Measurements from ENCODE around the gene METTL17.

Gene METTL17

GRCh38 chr14:21041676-21042433, 52.1 kb downstream of the METTL17 start, which contains the start of gene RNASE7:
Gene RNASE7, plus strand, starts transcription at chr14:21042362. Its CDS starts 631 bp downstream, at chr14:21042993.
- FAIRE-seq (no peak), DNase-seq (ENCODE audit: low spot score) (peak; percentile 57)

GRCh38 chr14:21042918-21043317, 53.1 kb downstream of the METTL17 start:
- DNase-seq (ENCODE audit: low spot score) (no peak), FAIRE-seq (no peak)

GRCh38 chr14:21043387-21043973, 53.7 kb downstream of the METTL17 start:
- DNase-seq (ENCODE audit: low spot score) (no peak), FAIRE-seq (no peak)

- DNase-seq (ENCODE audit: low spot score) (no peak), FAIRE-seq (no peak)
Measured at GRCh38 chr14:21043974-21044618, 54.3 kb downstream of the METTL17 start.

All from urothelium cell line (cell line).